Measurements from ENCODE around the gene APBA2.
A peak's percentile ranks its signal among the peaks of the same experiment; 100 is the strongest.

Gene APBA2

DNA sequence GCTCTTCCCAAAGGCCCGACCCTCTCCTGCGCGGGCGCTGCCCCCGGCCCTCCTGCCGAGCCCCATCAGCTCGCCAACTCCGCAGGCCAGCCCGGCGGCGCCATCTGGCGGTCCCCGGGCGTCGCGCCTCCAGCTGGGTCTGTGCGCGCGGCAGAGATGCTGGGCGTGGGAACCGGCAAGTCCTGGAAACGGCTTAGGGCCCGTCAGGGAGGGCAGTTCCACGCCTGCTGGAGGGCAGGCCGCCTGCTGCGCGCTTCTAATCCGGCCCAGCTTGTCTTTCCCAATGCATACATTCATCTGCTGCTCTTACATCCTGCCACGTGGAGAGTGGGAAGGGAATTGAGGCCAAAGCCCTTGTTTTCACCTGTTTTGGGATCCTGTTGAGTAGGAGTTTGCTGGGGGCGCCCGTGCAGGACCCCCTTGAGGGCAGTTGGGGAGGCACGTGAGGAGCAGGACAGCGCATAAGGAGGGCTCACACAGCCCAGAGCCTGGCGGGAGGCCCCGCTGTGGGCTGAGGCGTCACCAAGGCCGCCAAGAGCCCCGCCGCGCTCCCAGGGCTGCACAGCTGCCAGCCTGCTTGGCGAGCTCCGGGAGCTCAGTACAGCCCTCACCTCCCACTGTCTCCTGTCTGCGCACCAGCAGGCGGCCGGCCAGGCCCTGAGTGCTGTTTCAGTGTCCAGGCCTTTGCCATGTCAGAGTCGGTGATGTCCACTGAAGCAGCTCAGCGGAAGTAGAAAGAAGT is 218.2 kb downstream of the APBA2 start (continued):
- TF ChIP-seq, protein P1, sequence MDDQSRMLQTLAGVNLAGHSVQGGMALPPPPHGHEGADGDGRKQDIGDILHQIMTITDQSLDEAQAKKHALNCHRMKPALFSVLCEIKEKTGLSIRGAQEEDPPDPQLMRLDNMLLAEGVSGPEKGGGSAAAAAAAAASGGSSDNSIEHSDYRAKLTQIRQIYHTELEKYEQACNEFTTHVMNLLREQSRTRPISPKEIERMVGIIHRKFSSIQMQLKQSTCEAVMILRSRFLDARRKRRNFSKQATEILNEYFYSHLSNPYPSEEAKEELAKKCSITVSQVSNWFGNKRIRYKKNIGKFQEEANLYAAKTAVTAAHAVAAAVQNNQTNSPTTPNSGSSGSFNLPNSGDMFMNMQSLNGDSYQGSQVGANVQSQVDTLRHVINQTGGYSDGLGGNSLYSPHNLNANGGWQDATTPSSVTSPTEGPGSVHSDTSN (CRISPR knock-in tag; IDR thresholded peaks at IDR 0.05), result peak; percentile 39; the same call in 1 of the 2 replicates
- no peak for TF ChIP-seq ZNF157 (tag by site-specific recombination; IDR thresholded peaks at IDR 0.05)
- no peak for TF ChIP-seq ZBTB21 (tag by site-specific recombination; IDR thresholded peaks at IDR 0.05)
- TF ChIP-seq ZNF707 (tag by site-specific recombination; IDR thresholded peaks at IDR 0.05), result no peak
- TF ChIP-seq ZNF280D (tag by site-specific recombination; IDR thresholded peaks at IDR 0.05), result no peak
- 0 out of 2 replicates have a peak, but pooled peaks have one; percentile 21 for TF ChIP-seq IKZF3 (tag by site-specific recombination; IDR thresholded peaks at IDR 0.05)
- no peak for TF ChIP-seq ZNF549 (tag by site-specific recombination; IDR thresholded peaks at IDR 0.05)
- TF ChIP-seq, protein P2, sequence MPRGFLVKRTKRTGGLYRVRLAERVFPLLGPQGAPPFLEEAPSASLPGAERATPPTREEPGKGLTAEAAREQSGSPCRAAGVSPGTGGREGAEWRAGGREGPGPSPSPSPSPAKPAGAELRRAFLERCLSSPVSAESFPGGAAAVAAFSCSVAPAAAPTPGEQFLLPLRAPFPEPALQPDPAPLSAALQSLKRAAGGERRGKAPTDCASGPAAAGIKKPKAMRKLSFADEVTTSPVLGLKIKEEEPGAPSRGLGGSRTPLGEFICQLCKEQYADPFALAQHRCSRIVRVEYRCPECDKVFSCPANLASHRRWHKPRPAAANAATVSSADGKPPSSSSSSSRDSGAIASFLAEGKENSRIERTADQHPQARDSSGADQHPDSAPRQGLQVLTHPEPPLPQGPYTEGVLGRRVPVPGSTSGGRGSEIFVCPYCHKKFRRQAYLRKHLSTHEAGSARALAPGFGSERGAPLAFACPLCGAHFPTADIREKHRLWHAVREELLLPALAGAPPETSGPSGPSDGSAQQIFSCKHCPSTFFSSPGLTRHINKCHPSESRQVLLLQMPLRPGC (tag by site-specific recombination; IDR thresholded peaks at IDR 0.05), result no peak
- TF ChIP-seq ZNF792 (tag by site-specific recombination; IDR thresholded peaks at IDR 0.05), result no peak
- TF ChIP-seq ZNF214 (tag by site-specific recombination; IDR thresholded peaks at IDR 0.05; ENCODE audit: borderline replicate concordance), result no peak
- TF ChIP-seq, protein P3, sequence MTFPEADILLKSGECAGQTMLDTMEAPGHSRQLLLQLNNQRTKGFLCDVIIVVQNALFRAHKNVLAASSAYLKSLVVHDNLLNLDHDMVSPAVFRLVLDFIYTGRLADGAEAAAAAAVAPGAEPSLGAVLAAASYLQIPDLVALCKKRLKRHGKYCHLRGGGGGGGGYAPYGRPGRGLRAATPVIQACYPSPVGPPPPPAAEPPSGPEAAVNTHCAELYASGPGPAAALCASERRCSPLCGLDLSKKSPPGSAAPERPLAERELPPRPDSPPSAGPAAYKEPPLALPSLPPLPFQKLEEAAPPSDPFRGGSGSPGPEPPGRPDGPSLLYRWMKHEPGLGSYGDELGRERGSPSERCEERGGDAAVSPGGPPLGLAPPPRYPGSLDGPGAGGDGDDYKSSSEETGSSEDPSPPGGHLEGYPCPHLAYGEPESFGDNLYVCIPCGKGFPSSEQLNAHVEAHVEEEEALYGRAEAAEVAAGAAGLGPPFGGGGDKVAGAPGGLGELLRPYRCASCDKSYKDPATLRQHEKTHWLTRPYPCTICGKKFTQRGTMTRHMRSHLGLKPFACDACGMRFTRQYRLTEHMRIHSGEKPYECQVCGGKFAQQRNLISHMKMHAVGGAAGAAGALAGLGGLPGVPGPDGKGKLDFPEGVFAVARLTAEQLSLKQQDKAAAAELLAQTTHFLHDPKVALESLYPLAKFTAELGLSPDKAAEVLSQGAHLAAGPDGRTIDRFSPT (tag by site-specific recombination; IDR thresholded peaks at IDR 0.05), result no peak
- TF ChIP-seq GLIS1 (tag by site-specific recombination; IDR thresholded peaks at IDR 0.05), result peak; percentile 76
- no peak for TF ChIP-seq ZNF473 (tag by site-specific recombination; IDR thresholded peaks at IDR 0.05)
- TF ChIP-seq ZNF114 (tag by site-specific recombination; IDR thresholded peaks at IDR 0.05), result no peak
- TF ChIP-seq ZNF26 (tag by site-specific recombination; IDR thresholded peaks at IDR 0.05), result no peak
- TF ChIP-seq ZNF561 (tag by site-specific recombination; IDR thresholded peaks at IDR 0.05; ENCODE audit: borderline replicate concordance), result no peak
- TF ChIP-seq, protein P4, sequence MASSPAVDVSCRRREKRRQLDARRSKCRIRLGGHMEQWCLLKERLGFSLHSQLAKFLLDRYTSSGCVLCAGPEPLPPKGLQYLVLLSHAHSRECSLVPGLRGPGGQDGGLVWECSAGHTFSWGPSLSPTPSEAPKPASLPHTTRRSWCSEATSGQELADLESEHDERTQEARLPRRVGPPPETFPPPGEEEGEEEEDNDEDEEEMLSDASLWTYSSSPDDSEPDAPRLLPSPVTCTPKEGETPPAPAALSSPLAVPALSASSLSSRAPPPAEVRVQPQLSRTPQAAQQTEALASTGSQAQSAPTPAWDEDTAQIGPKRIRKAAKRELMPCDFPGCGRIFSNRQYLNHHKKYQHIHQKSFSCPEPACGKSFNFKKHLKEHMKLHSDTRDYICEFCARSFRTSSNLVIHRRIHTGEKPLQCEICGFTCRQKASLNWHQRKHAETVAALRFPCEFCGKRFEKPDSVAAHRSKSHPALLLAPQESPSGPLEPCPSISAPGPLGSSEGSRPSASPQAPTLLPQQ (tag by site-specific recombination; IDR thresholded peaks at IDR 0.05), result no peak
- no peak for TF ChIP-seq ATF2 (tag by site-specific recombination; IDR thresholded peaks at IDR 0.05; ENCODE audit: low read depth)
- no peak for TF ChIP-seq ZFP3 (tag by site-specific recombination; IDR thresholded peaks at IDR 0.05; ENCODE audit: low read depth)
- TF ChIP-seq ZNF791 (tag by site-specific recombination; IDR thresholded peaks at IDR 0.05), result no peak
- TF ChIP-seq GLIS2 (tag by site-specific recombination; IDR thresholded peaks at IDR 0.05), result peak; percentile 13; the same call in 1 of the 2 replicates
- TF ChIP-seq ZNF37A (tag by site-specific recombination; IDR thresholded peaks at IDR 0.05), result no peak
- no peak for TF ChIP-seq GFI1B (tag by site-specific recombination; IDR thresholded peaks at IDR 0.05)
- TF ChIP-seq ZNF223 (tag by site-specific recombination; IDR thresholded peaks at IDR 0.05), result no peak
- no peak for TF ChIP-seq ZNF544 (tag by site-specific recombination; IDR thresholded peaks at IDR 0.05)
- 0 out of 2 replicates have a peak, but pooled peaks have one; percentile 16 for TF ChIP-seq ZSCAN30 (tag by site-specific recombination; IDR thresholded peaks at IDR 0.05)
- TF ChIP-seq ZSCAN23 (tag by site-specific recombination; IDR thresholded peaks at IDR 0.05), result no peak
- TF ChIP-seq GLI2 (tag by site-specific recombination; IDR thresholded peaks at IDR 0.05; ENCODE audit: borderline replicate concordance, low read depth), result no peak
